Keratinocyte (primary cell): ENCODE results near the gene CFAP410. TPM values are rescaled to one million over a fixed set of nuclear protein-coding genes. Genes with fewer than 3 reads are reported as not detected.
A peak's percentile ranks its signal among the peaks of the same experiment; 100 is the strongest.

ENCODE experiments used
- DNase-seq: peaks from one replicate; pipeline ENCODE4 v3.0.0-alpha.2; 2011; ENCODE audit warnings: low read depth, missing footprints, low spot score
- FAIRE-seq: peaks from 2 replicates; lab custom pipeline; 2011; peaks lifted over from hg19 to GRCh38; lab: Jason Lieb, UNC
- H2AFZ ChIP-seq: 2 replicates; pipeline ENCODE4 v1.6.0; 2012; ENCODE audit warnings: low read length, control low read depth, inconsistent platforms; ENCODE audit not compliant: control insufficient read depth
- H3K27ac ChIP-seq: 2 replicates; pipeline ENCODE4 v1.5.1; 2011; ENCODE audit warnings: low read length; ENCODE audit not compliant: control insufficient read depth, insufficient read depth
- H3K27me3 ChIP-seq: 3 replicates; pipeline ENCODE4 v1.6.0; 2011; ENCODE audit warnings: low read length; ENCODE audit not compliant: control insufficient read depth, insufficient read depth; ENCODE audit errors: extremely low read depth
- H3K36me3 ChIP-seq, 2 experiments: 2 replicates in 1 of 2; 3 replicates in 1 of 2; pipeline ENCODE4 v1.5.1; 2011; ENCODE audit warnings: low read length in 2 of 2, mild to moderate bottlenecking in 1 of 2; ENCODE audit not compliant: control insufficient read depth in 2 of 2, insufficient read depth in 2 of 2; ENCODE audit errors: extremely low read depth in 1 of 2
- H3K4me1 ChIP-seq: 3 replicates; pipeline ENCODE4 v1.5.1; 2011; ENCODE audit warnings: low read length; ENCODE audit not compliant: control insufficient read depth, insufficient read depth; ENCODE audit errors: extremely low read depth
- H3K4me2 ChIP-seq: 3 replicates; pipeline ENCODE4 v1.6.0; 2011; ENCODE audit warnings: low read depth, low read length; ENCODE audit not compliant: control insufficient read depth, insufficient read depth; ENCODE audit errors: extremely low read depth
- H3K4me3 ChIP-seq, 3 experiments: fragments of 200-600 bp in 1 of 3; sonication (generic) in 1 of 3; 2 replicates in 2 of 3; 3 replicates in 1 of 3; pipeline ENCODE4 v1.5.1; 2011 to 2016; ENCODE audit warnings: low read length in 3 of 3, mild to moderate bottlenecking in 3 of 3, control low read depth in 2 of 3, inconsistent platforms in 1 of 3, low read depth in 1 of 3, mixed read lengths in 1 of 3, mixed run types in 1 of 3, moderate library complexity in 1 of 3; ENCODE audit not compliant: control insufficient read depth in 2 of 3, insufficient read depth in 2 of 3; ENCODE audit errors: extremely low read depth in 1 of 3
- H3K79me2 ChIP-seq: 2 replicates; pipeline ENCODE4 v1.6.0; 2012; ENCODE audit warnings: low read length; ENCODE audit not compliant: control insufficient read depth, insufficient read depth
- H3K9ac ChIP-seq: 3 replicates; pipeline ENCODE4 v1.6.0; 2011; ENCODE audit warnings: low read length; ENCODE audit not compliant: control insufficient read depth, insufficient read depth; ENCODE audit errors: extremely low read depth
- H3K9me1 ChIP-seq: 3 replicates; pipeline ENCODE4 v1.6.0; 2011; ENCODE audit warnings: low read length; ENCODE audit not compliant: control insufficient read depth, insufficient read depth; ENCODE audit errors: extremely low read depth
- H3K9me3 ChIP-seq: 2 replicates; pipeline ENCODE4 v1.5.1; 2012; ENCODE audit warnings: low read depth, low read length; ENCODE audit not compliant: control insufficient read depth
- H4K20me1 ChIP-seq: 3 replicates; pipeline ENCODE4 v1.6.0; 2011; ENCODE audit warnings: low read length; ENCODE audit not compliant: control insufficient read depth, insufficient read depth; ENCODE audit errors: extremely low read depth
- EZH2 ChIP-seq: IDR thresholded peaks from one replicate; pipeline ENCODE4 v1.6.1; 2012; ENCODE audit warnings: inconsistent platforms, mild to moderate bottlenecking, low read length, moderate library complexity
- dilution Hi-C: fragments of 300-500 bp; cut with MboI; formaldehyde crosslinking; loops from one replicate; pipeline ENCODE4 v1.7.0; 2020; ENCODE audit warnings: low sequenced_read_pairs; ENCODE audit not compliant: extremely low pct_ligation_motif_present
- polyA plus RNA-seq, 5 experiments: library from polyadenylated mRNA; depleted of rRNA in 3 of 5; stranded (reverse) in 3 of 5; stranded (forward) in 1 of 5; unstranded in 1 of 5; fragments of >200 nt; gene quantifications; 1 replicate in 1 of 5; 2 replicates in 3 of 5; 3 replicates in 1 of 5; pipeline versions ENCODE4 v1.2.1 to v1.2.3, GENCODE V29; 2011 to 2012; ENCODE audit warnings: missing spikeins in 2 of 5, low read depth in 1 of 5, low replicate concordance in 1 of 5
- TF ChIP-seq, protein P1 (sequence below), 3 experiments: IDR thresholded peaks in 1 of 3; conservative IDR thresholded peaks in 1 of 3; optimal IDR thresholded peaks in 1 of 3; 2 replicates in 2 of 3; 3 replicates in 1 of 3; pipeline versions ENCODE3 to v1.5.1; 2011; ENCODE audit warnings: low read length in 3 of 3, mild to moderate bottlenecking in 3 of 3, moderate library complexity in 2 of 3, control low read depth in 1 of 3, inconsistent platforms in 1 of 3; ENCODE audit not compliant: insufficient read depth in 2 of 3; ENCODE audit errors: extremely low read depth in 1 of 3

Gene CFAP410
- polyA plus RNA-seq, 1 donor (not counting 4 experiments of a cell fraction or from before 2014, with no cell fraction given) = 2.2 TPM

DNA sequence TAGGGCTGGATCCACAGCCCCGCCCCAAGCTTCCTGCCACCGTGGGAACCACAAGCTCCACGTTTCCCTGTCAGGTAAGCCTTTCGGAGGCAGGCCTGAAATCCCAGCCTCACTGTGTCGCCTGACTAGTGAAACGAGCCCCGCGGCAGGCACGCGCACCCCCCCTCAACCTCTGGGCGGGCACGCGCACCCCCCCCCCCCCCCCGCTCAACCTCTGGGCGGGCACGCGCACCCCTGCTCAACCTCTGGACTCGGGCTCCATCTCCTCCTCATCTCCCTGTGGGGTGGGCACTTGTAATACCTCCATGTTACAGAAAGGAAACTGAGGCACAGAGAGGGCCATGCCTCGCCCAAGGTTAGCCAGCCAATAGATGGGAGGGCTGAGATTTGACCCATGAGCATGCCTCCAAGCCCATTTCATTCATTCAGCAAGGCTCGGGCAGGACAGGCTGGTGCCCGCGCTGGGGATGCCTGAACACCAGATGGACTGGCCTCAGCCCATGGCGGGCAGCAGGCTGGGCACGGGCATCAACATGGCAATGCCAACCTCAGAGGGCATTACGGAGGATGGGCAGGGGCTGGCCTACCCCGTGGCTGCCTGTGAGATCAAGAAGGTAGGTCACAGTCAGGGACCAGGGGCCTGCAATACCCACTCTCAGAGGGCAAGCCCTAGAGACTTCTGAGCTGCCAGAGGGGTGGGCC lies 4.7 kb downstream of the CFAP410 start:
- TF ChIP-seq, protein P1, sequence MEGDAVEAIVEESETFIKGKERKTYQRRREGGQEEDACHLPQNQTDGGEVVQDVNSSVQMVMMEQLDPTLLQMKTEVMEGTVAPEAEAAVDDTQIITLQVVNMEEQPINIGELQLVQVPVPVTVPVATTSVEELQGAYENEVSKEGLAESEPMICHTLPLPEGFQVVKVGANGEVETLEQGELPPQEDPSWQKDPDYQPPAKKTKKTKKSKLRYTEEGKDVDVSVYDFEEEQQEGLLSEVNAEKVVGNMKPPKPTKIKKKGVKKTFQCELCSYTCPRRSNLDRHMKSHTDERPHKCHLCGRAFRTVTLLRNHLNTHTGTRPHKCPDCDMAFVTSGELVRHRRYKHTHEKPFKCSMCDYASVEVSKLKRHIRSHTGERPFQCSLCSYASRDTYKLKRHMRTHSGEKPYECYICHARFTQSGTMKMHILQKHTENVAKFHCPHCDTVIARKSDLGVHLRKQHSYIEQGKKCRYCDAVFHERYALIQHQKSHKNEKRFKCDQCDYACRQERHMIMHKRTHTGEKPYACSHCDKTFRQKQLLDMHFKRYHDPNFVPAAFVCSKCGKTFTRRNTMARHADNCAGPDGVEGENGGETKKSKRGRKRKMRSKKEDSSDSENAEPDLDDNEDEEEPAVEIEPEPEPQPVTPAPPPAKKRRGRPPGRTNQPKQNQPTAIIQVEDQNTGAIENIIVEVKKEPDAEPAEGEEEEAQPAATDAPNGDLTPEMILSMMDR (optimal IDR thresholded peaks at IDR 0.05 in 1 of 3, IDR thresholded peaks at IDR 0.05 in 1 of 3, conservative IDR thresholded peaks at IDR 0.05 in 1 of 3; ENCODE audit: extremely low read depth in 1 of 3, insufficient read depth in 2 of 3, low read length in 3 of 3) = no peak
- TF ChIP-seq EZH2 = no peak

DNA sequence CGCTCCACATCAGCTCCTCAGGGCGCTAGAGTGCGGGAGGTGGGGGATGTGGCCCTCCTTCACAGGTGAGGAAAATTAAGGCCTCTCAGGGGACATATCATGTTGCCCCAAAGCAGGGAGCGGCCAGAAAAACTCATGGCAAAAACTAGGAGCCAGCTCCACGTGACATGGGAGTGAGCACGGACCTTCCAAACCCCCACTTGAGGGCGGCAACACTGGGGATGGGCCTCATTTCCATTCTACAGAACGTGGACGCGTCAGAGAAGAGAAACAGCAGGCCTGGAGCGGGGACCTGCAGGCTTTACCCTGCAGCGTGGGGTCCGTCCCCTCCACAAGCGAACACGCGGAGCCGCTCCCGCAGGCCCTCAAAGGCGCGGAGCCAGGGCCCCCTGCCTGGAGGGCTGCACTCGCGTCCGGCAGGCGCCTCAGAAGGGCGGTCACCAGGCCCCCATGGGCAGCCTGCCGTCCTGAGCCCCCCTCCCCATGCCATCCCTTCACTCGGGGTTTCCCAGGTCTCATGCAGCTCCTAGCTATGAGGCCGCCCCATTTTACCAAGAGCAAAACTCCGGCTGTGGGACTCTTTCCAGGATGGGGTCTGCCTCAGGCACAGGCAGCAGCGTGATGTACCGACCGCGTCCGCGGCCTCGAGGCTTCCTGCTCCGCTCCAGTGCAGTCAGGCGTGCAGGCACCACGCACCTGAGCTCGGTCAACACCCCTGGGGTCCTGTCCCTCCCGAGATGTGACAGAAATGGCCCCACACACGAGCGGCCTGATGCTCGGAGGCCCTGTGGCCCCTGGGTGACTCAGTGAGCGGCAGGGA lies 5.5 kb downstream of the CFAP410 start:
- no peaks in the 10 kb centered on the region for H3K9me3 ChIP-seq
- no peak for FAIRE-seq
- no peak overlapping the region for H3K27ac ChIP-seq
- H3K27me3 ChIP-seq = no peaks in the 10 kb centered on the region
- no peak overlapping the region for H2AFZ ChIP-seq
- peaks cover 3% of the 10 kb centered on the region for H3K4me1 ChIP-seq
- H3K9ac ChIP-seq = no peak overlapping the region
- DNase-seq = no peak
- no peaks in the 10 kb centered on the region for H3K79me2 ChIP-seq
- no peaks in the 10 kb centered on the region for H3K9me1 ChIP-seq
- no peak for TF ChIP-seq EZH2
- TF ChIP-seq, protein P1 (optimal IDR thresholded peaks at IDR 0.05 in 1 of 3, IDR thresholded peaks at IDR 0.05 in 1 of 3, conservative IDR thresholded peaks at IDR 0.05 in 1 of 3; ENCODE audit: extremely low read depth in 1 of 3, insufficient read depth in 2 of 3, low read length in 3 of 3) = no peak
- no peak overlapping the region for H3K4me3 ChIP-seq
- peak overlapping the region; percentile 16 for H3K4me2 ChIP-seq
- dilution Hi-C loops = no loop called here
- H3K36me3 ChIP-seq = no peaks in the 10 kb centered on the region
- H4K20me1 ChIP-seq = no peaks in the 10 kb centered on the region

More for the DNA sequence above, 4.7 kb downstream of the CFAP410 start:
- H3K27me3 ChIP-seq = no peaks in the 10 kb centered on the region
- no peak overlapping the region for H2AFZ ChIP-seq
- no peak overlapping the region for H3K27ac ChIP-seq
- peak overlapping the region; percentile 16 for H3K4me2 ChIP-seq
- no peaks in the 10 kb centered on the region for H3K9me1 ChIP-seq
- dilution Hi-C loops = no loop called here
- H3K79me2 ChIP-seq = no peaks in the 10 kb centered on the region
- no peaks in the 10 kb centered on the region for H3K36me3 ChIP-seq
- no peaks in the 10 kb centered on the region for H3K9me3 ChIP-seq
- no peak overlapping the region for H3K4me3 ChIP-seq
- FAIRE-seq = no peak
- H4K20me1 ChIP-seq = no peaks in the 10 kb centered on the region
- no peak overlapping the region for H3K9ac ChIP-seq
- no peak for DNase-seq
- H3K4me1 ChIP-seq = peaks cover 3% of the 10 kb centered on the region
